HG03103 (cell line): Measurements from ENCODE around the gene COQ9.
A peak's percentile ranks its signal among the peaks of the same experiment; 100 is the strongest.

Source experiments
- ATAC-seq: cut with Tn5 transposase; IDR thresholded peaks from one replicate; pipeline ENCODE4 v1.9.1; 2021; ENCODE audit warnings: low read depth; ENCODE audit not compliant: unreplicated experiment

Gene COQ9

DNA sequence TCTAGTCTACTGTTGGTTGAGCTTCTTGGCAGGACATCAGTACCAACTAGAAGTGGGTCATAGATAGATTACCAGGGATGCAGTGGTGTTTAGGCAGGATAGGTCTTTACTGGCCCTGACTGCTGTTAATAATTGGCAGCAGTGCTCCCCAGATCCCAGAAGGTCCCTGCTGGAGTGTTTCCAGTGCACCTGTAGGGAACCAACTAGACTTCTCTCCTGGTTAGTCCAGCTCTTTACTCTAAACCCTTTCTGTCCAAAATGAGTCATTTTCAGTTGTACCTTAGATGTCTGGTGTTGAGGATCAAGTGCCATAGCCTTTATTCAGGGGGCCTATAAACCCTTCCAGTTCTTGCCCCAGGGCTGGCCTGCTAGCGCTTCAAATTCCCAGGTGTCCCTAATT, 23.9 kb downstream of the COQ9 start:
- no peak for ATAC-seq

DNA sequence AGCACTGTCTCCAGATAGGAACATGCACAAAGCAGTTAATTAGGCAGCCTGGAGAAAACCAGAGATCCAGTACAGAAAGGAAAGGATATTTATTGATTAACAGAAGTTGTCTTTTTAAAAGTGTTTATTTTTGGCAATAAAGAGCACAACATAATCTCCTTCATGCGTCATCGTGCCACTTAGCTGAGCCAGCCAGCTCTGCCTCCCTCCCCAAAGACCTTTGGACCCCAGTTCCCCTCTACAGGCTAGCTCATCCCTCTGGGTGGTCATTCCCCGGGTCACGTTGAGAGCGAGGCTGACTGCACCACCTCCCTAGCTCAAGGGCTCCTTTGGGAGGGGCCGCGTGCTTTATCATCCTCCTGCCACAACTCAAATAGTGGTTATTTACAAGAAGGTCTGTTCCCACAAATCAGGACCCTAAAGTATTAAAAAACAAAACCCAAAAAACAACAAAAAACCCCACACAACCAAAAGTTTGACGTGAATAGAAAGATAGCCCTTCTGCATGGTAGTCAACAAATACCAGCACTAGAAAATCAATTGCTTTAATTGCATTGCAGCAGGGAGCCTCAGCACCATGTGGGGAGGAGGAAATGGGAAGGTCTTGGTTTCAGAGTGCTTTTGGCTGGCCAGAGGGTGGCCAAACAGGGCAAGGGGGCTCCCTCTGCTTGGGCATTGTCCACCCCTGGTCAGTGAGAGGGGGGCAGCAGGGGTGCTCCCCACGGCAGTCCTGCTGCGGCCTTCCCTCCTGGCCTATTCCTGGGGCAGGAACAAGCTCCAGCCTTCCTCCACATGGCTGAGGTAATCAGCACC, 24.8 kb downstream of the COQ9 start:
- no peak for ATAC-seq

DNA sequence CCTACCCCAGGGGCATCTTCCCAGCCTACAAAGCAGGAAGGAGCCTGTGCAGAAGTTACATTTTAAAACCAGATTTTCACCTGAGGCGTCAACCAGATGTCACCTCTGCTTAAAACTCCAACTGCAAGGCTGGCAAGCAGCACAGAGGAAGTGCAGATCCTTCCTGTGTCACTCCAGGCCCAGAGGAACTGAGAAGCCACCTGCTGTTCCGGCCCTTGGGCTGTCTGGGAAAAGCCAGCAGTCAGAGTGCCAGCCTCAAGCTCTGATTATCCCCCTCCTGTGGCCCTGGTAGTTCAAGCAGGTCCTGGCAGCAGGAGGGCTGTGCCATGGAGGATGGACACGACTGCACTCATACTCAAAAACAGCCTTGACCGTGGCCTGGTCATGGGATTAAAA, 25.4 kb downstream of the COQ9 start:
- ATAC-seq = no peak

GRCh38 chr16:57473176-57473840, 26.0 kb downstream of the COQ9 start:
- no peak for ATAC-seq

- no peak for ATAC-seq
These were observed 26.6 kb downstream of the COQ9 start for GRCh38 chr16:57473906-57474305.

- ATAC-seq = no peak
These were observed 27.7 kb downstream of the COQ9 start for GRCh38 chr16:57474671-57475661.

GRCh38 chr16:57475711-57476339, 28.5 kb downstream of the COQ9 start:
- peak; percentile 95 for ATAC-seq

- no peak for ATAC-seq
These were observed 29.5 kb downstream of the COQ9 start for GRCh38 chr16:57476546-57477410.

GRCh38 chr16:57477531-57478202, 30.4 kb downstream of the COQ9 start:
- ATAC-seq = no peak

DNA sequence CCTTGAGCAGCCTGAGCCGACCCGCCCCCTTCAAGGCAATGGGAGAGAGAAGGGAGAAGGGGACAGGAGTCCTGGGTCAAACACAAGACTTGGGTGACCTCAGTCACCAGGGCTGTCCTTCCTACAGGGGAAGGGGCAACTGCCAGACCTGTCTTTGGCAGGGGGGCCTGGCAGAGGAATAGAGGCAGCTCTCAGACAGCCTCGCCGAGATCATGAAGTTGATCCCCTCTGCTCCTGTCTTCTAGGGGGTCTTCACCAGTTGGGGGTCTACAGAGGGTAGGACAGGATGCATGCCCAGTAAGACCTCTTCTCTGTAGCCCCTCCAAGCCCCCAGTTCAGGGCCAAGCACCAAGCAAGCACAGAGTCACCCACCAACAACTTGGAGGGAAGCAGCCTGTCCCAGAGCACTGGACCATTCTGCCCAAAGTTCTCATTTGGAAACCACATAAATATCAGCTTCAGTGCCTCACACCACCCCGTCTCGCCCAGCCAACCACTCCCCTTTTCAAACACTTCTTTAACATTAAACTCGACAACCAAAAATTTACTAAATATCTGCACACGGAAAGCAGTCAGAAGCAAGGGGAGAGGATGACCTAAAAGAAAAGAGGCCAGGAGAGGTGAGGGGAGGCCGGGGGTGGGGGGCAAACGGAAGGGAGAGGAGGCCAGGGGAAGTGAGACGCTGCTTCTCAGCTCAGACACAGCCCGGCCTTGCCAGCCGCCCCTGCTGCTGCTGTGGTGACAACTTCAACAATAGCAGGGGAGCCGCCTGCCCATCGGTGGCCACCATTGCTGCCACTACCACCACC, 31.3 kb downstream of the COQ9 start:
- ATAC-seq = no peak

DNA sequence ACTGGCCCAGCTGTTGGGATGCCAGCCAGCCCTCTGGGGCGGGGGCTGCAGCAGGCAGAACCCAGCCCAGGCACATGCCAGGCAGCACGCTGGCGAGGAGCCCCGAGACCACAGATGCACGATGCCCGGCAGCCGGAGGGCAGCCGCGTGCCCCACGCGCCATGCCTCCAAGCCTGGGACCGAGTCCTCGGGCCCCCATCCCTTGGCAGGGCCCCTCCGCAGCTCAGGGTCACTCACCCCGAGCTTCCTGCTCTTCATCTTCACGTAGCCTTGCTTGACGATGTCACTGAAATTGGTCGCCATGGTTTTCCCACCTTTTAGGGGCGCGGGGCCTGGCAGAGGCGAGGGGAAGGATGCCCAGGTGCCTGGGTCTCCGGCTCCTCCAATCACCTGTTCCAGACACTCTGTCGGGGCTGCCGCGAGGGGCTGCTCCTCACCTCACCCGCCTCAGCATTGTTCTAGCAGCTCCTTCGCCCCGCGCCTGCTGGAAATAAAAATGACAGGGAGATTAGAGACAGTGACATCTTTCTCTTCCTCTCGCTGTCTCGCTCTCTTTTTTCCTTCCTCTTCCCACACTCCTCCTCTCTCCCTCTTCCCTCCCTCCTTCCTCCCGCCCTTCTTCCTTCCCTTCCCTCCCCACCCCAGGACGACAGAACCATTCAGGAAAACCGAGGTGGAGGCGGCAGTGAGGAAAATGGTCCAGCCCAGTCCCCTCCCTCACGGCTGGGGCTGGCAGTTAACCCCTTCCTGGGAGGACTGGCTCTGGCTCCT, 32.1 kb downstream of the COQ9 start:
- ATAC-seq = no peak

DNA sequence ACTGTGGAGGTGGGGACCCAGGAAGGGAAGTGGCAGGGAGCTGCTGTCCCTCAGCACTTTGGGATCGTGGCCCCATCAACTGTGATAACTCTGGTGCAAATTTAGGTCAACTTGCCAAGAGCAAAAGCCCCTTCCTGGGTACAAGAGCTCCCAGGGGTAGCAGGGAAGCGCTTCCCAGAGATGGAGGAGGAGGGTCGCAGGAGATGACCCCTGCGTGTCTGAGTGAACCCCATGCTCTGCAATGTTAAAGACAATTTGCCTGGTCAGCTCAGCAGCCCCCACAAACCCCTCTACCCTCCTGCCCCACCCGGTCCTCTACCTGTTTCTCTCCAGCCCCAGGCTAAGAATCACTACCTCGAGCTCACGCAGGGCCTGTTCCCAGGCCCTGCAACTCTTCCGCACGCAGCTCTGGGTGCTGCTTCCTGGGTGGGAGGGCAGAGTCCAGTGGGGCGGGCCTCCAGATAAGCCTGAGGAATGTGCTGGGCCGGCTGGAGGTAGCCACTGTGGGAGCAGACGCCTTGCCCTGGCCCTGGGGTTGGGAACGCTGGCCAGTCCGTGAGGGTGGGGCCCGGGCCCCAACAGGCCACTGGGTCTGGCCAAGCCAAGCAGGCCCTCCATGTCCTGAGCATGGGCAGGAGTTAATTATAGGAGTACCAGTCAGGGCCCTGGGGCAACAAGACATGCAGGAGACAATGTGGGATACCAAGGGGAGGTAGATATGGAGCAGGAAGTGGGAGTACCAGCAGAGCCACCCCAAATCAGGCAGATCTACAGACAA, 32.9 kb downstream of the COQ9 start:
- ATAC-seq = no peak

- no peak for ATAC-seq
These were observed 33.5 kb downstream of the COQ9 start for GRCh38 chr16:57480754-57481230.

- no peak for ATAC-seq
These were observed 34.1 kb downstream of the COQ9 start for GRCh38 chr16:57481421-57481820.

DNA sequence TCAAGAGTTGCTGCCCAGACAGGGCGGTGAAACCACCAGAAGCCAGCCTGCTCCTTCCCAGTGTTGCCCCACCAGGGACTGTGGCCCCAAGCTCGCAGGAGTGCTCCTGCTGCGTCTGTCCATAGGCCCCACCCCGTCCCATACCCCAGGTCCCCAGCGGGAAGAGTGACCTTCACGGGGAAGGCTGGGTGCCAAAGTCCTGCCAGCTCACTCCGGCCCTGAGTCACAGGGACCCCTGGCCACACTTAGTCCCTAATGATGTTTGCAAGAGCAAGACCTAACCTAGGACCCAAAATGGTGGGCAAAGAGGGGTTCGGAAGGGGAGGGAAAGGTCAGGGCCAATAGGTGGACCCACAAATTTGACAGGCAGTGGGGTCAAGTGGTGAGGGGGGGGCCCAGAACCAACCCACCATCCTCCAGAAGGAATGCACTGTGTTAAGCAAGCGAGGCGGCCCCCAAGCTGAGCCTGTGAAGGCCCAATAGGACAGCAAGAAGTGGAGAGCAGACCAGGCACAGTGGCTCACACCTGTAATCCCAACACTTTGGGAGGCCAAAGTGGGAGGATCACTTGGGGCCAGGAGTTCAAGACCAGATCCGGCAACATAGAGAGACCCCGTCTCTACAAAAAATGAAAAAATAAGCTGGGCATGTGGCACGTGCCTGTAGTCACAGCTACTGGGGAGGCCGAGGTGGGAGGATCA, 35.7 kb downstream of the COQ9 start:
- ATAC-seq = no peak
